GM12891 (cell line): ENCODE results near the gene SMIM9.
"Not testable (repeated sequence)": the region's sequence is repeated elsewhere in the genome, so short reads cannot be mapped to it uniquely, and the experiment has no call there.

Experiments
- DNase-seq: peaks from one replicate; pipeline ENCODE4 v3.0.0; 2011; ENCODE audit warnings: low spot score; ENCODE audit not compliant: insufficient read length
- FAIRE-seq: peaks from 2 replicates; lab custom pipeline; 2011; peaks lifted over from hg19 to GRCh38; lab: Jason Lieb, UNC
- PAX5 ChIP-seq: IDR thresholded peaks from 2 replicates; pipeline ENCODE4 v1.6.1; 2011; ENCODE audit warnings: low read length, moderate library complexity, mild to moderate bottlenecking; ENCODE audit not compliant: insufficient read depth, severe bottlenecking
- POLR2A ChIP-seq: IDR thresholded peaks from 2 replicates; pipeline ENCODE4 v1.6.1; 2011; ENCODE audit warnings: low read depth, low read length, control low read depth
- POLR2AphosphoS5 ChIP-seq: IDR thresholded peaks from 2 replicates; pipeline ENCODE4 v1.6.1; 2011; ENCODE audit warnings: low read depth, low read length, control low read depth
- POU2F2 ChIP-seq: IDR thresholded peaks from 2 replicates; pipeline ENCODE4 v1.6.1; 2011; ENCODE audit warnings: low read depth, mild to moderate bottlenecking, control low read depth, low read length, moderate library complexity
- SPI1 ChIP-seq: IDR thresholded peaks from 2 replicates; pipeline ENCODE4 v1.6.1; 2011; ENCODE audit warnings: low read depth, low read length, control low read depth
- TAF1 ChIP-seq: IDR thresholded peaks from 2 replicates; pipeline ENCODE4 v1.6.1; 2011; ENCODE audit warnings: low read depth, low read length, control low read depth

Gene SMIM9

DNA sequence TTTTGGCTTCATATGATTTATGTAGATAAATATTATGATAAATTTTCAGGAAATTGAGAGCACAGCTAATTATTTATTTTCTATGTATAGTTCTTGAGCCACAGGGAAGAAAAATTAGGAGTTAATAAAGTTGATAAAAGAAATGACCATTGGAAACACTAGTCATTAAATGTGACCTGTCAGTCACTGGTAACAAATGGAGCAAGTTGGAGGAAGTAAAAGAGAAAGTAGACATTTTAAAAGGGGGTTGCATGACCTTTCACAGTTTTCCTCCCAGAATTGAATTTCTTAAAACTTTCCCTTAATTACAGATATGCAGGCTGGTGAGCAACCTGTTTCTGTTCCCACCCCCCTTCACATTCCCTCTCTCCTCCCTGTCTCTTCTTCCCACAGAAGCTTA, 5.3 kb downstream of the SMIM9 start:
- FAIRE-seq = no peak
- no peak for DNase-seq
- TF ChIP-seq POLR2AphosphoS5 (no peak), POLR2A (no peak), TAF1 (no peak), PAX5 (no peak), POU2F2 (no peak), SPI1 (no peak)

DNA sequence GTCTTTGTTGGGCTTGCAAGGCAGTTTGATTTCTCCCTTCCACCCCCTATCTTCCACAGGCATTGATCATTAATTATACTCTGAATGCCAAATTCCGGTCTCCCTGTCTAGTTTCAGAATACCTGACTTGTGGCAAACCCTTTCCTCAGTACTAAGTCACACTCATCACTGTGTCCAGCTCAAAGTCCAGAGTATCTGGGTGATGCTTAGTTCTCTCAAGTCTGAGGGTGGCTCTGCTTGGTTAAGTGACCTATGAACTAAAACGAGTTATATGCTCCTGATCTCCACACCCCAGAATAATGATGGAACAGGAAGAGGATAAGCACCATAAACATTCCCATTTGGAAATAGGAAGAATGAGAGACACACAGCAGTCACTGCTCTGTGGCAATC, 6.5 kb downstream of the SMIM9 start:
- TF ChIP-seq POU2F2 = no peak
- no peak for TF ChIP-seq POLR2AphosphoS5
- TF ChIP-seq PAX5 = no peak
- no peak for TF ChIP-seq SPI1
- TF ChIP-seq TAF1 = no peak
- no peak for TF ChIP-seq POLR2A
- FAIRE-seq = no peak
- DNase-seq = no peak

DNA sequence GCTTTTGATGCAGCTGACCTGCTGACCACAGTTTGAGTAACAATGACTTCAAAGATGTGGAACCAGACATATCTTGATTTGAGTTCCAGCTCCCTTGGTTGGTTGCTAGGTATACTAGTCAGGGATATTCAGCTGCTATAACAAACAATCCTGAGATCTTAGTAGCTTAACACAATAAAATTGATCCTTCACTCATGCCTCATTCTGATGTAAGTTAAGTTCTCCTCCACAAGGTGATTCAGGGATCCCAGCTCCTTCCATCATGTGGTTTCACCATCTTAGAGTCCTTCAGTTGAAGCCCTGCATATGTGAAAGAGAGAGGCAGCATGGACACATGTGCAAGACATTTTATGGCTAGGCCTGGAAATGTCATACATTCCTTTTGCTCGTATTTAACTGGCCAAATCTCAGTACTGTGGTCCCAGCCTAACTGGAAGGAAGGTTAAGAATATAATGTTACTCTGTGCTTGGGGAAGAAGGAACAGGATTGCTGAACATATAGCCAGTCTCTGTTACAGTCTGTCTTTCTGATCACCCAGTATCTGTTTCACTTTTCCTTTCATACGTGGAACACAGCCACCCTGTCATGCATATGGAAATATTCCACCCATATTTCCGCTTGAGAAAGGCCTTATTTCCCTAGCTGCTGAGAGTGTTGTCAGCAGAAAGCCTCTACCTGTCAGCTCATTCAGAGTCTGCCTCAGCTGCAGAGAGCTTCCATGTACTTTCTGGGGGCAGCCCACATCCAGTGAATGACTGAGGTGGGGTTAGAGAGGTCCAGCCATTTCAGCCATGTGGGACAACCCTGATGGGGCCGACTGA, 7.1 kb downstream of the SMIM9 start:
- DNase-seq = no peak
- TF ChIP-seq PAX5 (no peak), POU2F2 (peak; percentile 89), POLR2A (no peak)
- peak; percentile 99 for FAIRE-seq

DNA sequence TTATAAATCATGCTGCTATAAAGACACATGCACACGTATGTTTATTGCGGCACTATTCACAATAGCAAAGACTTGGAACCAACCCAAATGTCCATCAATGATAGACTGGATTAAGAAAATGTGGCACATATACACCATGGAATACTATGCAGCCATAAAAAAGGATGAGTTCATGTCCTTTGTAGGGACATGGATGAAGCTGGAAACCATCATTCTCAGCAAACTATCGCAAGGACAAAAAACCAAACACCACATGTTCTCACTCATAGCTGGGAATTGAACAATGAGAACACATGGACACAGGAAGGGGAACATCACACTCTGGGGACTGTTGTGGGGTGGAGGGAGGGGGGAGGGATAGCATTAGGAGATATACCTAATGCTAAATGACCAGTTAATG, 8.9 kb downstream of the SMIM9 start:
- FAIRE-seq, DNase-seq: not testable (repeated sequence)

DNA sequence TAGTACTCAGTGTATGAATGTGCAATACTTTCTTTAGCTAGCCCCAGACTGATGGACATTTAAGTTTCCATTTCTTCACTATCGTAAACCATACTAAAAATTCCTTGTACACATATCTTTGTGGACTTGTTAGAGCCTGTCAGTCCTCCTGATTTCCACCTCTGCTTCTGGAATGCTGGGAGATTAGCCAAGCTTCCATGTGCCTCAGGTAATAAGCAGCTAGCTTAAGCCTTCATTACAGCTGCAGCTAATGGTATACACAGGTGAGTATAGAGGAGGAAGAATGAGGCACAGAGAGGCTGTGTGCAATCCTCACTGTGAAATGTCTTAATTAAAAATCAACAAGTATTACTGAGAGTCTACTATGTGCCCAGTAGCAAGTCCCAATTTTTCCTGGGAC, 9.8 kb downstream of the SMIM9 start:
- DNase-seq = no peak
- TF ChIP-seq POLR2AphosphoS5 = no peak
- no peak for TF ChIP-seq POU2F2
- no peak for TF ChIP-seq TAF1
- no peak for TF ChIP-seq PAX5
- TF ChIP-seq SPI1 = no peak
- TF ChIP-seq POLR2A = no peak
- FAIRE-seq = no peak

DNA sequence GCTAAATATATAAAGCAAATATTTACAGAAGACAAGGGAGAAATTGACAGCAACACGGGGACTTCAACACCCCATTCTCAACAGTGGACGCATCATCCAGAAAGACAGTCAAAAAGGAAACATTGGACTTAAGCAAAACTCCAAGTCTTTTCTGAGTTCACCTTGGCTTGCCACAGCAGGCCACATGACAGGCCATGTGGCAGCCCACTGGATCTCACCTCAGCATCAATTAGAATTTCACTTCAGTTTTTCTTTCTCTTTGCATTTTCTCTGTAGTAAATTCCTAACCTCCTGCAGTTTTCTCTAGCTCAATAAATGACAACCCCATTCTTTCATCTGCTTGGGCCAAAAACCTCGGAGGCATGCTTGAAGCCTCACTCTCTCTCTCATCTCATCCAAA, 12.4 kb downstream of the SMIM9 start:
- DNase-seq (no peak), FAIRE-seq (peak; percentile 66)
- TF ChIP-seq POLR2A (no peak), SPI1 (no peak), POLR2AphosphoS5 (no peak), POU2F2 (no peak), PAX5 (no peak), TAF1 (no peak)

DNA sequence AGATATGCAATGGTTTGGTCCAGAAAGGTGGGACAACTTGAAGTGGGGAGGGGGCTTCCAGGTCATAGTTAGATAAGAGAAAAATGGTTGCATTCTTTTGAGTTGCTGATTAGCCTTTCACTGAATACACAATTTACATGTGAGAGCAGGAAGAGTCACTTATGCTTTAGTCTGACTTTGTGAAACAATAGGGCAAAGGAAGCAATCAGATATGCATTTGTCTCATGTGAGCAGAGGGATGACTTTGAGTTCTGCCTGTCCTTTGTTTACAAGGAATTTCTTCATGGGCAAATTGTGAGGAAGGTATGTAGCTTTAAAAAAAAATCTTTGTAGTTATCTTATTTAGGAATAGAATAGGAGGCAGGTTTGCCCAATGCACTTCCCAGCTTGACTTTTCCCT, 12.9 kb downstream of the SMIM9 start:
- no peak for DNase-seq
- no peak for FAIRE-seq
- no peak for TF ChIP-seq TAF1
- no peak for TF ChIP-seq POU2F2
- TF ChIP-seq POLR2A = no peak
- no peak for TF ChIP-seq POLR2AphosphoS5
- TF ChIP-seq PAX5 = no peak

DNA sequence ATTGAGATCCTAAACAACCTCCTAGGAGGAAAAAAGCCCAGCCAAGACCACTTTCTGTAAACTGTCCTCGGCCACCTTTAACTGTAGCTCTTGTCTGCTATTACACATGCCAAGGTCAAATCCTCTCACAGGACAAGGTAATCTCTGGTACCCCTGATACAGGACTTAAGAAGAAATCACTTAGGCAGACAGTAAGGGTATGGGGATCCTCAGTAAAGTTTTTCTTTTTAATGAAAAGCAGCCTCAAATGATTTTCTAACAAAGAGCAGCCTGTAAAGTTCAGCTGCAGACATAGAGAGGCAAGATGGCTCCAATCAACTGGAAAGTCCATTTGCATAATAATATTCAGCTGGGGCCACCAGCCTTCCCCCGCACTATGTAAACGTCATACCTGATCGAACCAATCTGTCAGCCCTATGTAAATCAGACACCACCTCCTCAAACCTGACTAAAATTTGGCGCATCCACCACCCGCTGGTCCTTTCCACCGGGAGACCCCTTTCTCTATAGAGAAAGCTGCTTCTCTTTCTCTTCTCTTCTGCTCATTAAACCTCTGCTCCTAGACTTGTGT, 14.6 kb downstream of the SMIM9 start:
- TF ChIP-seq POU2F2 (peak; percentile 90), POLR2A (no peak)
- no peak for DNase-seq
- peak; percentile 81 for FAIRE-seq

DNA sequence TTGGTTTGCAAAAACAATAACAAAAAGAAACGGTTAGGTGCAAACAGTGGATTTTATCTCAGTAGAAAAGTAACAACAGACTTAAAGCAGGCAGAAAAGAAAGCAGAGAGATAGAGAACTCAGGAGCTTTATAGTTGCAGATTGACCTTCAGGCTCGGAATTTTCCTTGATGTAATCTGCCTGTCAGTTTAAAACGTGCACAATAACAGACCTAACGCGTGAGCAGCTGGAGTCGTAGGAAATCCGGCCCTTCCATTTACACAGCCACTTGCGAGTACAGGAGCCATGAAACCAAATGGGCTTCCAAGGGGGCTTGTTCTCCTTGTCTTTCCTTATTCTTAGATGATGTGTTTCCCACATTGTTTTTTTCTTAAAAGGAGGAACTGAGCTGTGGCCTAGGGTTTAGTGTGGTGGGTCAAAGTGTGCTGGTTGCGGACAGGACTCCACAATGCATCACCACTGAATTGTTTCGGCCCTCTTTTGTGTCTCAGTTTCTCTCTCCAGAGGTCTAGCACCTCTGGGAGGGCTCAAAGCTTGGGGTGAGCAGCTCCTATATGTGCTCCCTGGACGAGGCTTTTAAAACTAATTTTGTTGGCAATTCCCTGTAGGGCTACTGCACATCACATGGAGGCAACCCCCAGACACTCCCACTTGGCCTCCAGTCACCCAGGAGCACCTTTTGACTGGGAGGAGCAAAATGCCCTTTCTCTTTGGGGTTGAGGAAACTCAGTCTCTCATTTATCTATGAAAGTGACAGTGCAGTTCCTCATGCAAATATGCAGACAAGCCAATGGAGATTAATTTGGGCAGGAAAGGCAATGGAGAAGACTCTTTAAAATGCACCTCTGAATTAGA, 15.3 kb downstream of the SMIM9 start:
- peak; percentile 86 for FAIRE-seq
- TF ChIP-seq POLR2AphosphoS5 (no peak), SPI1 (peak; percentile 39)
- no peak for DNase-seq

DNA sequence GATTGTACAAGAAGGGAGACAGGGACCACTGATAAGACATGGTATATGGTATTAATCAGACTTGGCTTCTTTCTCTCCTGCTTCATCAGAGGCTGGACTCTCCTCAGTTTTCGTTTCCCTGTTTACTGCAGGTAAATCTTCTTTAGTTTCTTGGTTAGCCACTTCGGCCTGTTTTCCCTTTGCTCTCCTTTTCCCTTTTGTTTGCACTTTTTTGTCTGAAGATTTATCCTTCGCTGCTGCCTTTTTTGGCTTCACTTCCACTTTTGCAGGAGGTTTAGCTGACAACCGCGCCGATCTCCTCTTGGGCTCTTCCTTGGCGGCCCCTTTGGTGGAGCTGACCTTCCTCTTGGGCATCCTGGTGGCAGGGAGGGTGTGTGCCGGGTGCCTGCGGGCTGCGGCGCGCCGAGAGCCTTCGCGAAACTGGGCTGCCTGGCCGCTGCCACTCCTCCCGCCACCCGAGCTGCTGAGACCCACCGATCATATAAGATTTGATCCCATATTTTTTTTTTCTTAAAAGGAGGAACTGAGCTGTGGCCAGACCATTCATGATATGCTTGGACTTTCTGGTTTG, 17.3 kb downstream of the SMIM9 start:
- DNase-seq, FAIRE-seq: not testable (repeated sequence)

DNA sequence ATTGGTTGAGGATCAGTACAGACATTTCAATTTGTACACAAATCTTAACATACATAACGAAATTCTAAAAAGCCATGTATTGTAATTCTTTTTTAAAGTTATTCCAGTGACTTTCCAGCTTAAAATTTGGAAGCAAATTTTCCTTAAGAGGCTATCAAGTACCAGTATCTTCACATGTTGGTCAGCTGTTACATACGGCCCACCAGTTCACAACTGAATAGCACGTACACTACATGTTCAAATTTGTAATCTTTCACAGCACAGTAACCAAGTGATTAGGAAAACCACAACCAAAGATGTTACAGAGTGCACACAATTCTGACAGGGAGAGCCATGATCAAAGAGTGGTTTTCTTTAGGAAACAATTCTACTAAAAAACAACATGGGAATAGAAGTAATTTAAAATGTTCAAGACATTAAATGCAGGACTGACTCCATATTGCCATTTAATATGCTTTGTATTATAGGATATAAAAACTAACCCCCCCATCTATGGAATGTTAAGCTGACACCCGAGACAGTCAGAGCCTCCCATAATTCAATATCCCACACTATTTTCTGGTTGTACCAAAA, 18.1 kb downstream of the SMIM9 start:
- FAIRE-seq, DNase-seq: not testable (repeated sequence)
